GM12864 (cell line): Measurements from ENCODE around the gene KCTD15.

Experiments
- DNase-seq: peaks from one replicate; pipeline ENCODE4 v3.0.0-alpha.2; 2011; ENCODE audit warnings: low read depth
- H3K4me3 ChIP-seq: 2 replicates; pipeline ENCODE4 v1.5.1; 2011; ENCODE audit warnings: mild to moderate bottlenecking, low read depth, low read length, control low read depth
- TF ChIP-seq, protein P1 (sequence below): IDR thresholded peaks from 2 replicates; pipeline ENCODE4 v1.5.1; 2011; ENCODE audit warnings: low read depth, mild to moderate bottlenecking, moderate library complexity, low read length, control low read depth, inconsistent platforms; ENCODE audit errors: missing control alignments

Gene KCTD15

GRCh38 chr19:33771384-33772101, 25.1 kb upstream of the KCTD15 start:
- DNase-seq = peak; percentile 7
- TF ChIP-seq, protein P1, sequence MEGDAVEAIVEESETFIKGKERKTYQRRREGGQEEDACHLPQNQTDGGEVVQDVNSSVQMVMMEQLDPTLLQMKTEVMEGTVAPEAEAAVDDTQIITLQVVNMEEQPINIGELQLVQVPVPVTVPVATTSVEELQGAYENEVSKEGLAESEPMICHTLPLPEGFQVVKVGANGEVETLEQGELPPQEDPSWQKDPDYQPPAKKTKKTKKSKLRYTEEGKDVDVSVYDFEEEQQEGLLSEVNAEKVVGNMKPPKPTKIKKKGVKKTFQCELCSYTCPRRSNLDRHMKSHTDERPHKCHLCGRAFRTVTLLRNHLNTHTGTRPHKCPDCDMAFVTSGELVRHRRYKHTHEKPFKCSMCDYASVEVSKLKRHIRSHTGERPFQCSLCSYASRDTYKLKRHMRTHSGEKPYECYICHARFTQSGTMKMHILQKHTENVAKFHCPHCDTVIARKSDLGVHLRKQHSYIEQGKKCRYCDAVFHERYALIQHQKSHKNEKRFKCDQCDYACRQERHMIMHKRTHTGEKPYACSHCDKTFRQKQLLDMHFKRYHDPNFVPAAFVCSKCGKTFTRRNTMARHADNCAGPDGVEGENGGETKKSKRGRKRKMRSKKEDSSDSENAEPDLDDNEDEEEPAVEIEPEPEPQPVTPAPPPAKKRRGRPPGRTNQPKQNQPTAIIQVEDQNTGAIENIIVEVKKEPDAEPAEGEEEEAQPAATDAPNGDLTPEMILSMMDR = peak; percentile 76

GRCh38 chr19:33772102-33772857, 24.4 kb upstream of the KCTD15 start:
- H3K4me3 ChIP-seq = no peak overlapping the region
- no peak for DNase-seq
- TF ChIP-seq, protein P1 = no peak

More at GRCh38 chr19:33771384-33772101, 25.1 kb upstream of the KCTD15 start:
- no peak overlapping the region for H3K4me3 ChIP-seq

GRCh38 chr19:33772858-33773180, 23.9 kb upstream of the KCTD15 start:
- no peak for DNase-seq
- TF ChIP-seq, protein P1 = no peak
- no peak overlapping the region for H3K4me3 ChIP-seq

DNA sequence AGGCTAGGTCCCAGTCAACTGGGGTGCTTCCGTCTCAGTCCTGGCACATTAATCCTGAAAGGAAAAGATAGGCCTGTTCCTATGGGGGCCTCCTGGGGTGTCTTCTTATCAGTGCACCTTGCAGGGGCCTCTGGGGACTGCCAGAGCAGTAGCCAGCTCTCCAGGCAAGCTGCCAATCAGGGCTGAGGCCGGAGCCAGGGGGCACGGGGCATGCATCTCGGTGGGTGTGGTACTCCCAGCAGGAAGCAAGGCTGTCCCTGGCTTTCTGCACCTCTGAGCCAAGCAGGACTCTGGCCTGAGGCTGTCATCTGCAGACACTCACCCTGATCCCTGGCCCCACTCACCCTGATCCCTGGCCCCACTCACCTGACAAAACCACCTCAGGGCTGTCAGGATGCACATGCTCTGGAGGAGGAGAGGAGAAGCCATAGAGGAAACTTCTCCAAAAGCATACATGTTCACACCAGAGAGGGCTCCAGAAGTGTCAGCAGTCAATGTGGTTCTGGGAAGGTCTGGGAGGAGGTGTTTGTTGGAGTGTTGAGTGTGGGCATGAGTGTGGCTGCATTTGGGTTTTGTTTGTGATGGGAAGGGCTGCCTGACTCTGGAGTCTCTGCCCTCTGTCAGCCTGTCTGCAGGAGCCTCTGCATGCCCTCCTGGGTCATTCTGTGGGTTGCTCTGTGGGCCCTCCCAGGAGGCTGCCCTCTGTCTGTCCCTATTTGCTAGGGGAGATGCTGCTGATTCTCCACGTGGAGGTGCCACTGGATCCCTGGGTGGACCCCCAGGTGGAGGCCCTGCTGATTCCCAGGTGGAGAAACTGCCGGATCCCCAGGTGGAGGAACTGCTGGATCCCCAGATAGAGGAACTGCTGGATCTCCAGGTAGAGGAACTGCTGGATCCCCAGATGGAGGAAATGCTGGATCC, 22.7 kb upstream of the KCTD15 start:
- no peak overlapping the region for H3K4me3 ChIP-seq
- TF ChIP-seq, protein P1 = no peak
- no peak for DNase-seq

GRCh38 chr19:33774751-33775150, 21.9 kb upstream of the KCTD15 start:
- H3K4me3 ChIP-seq = no peak overlapping the region
- no peak for DNase-seq
- TF ChIP-seq, protein P1 = no peak

DNA sequence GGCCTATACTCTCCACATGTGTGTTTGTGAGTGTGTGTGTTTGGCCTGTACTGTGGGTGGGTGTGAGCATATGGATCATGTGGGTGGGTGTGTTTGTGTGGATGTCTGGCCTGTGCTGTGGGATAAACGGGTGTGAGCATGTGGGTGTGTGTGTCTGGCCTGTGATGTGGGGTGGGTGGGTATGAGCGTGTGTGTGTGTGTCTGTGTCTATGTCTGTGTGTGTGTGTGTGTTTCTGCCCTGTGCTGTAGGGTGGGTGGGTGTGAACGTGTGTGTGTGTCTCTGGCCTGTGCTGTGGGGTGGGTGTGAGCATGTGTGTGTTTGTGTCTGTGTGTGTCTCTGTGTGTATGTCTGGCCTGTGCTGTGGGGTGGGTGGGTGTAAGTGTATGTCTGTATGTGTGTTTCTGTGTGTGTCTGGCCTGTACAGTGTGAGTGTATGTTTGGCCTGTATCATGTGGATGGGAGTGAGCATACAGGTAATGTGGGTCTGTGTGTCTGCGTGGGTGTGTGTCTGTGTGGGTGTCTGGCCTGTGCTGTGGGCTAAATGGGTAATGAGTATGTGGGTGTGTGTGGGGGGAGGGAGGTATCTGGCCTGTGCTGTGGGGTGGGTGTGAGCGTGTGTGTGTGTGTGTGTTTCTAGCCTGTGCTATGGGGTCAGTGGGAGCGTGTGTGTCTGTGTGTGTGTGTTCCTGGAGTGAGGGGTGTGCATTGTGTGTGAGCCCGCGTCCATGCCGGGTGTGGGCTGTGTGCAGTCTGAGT, 20.8 kb upstream of the KCTD15 start:
- no peak for DNase-seq
- no peak overlapping the region for H3K4me3 ChIP-seq
- TF ChIP-seq, protein P1 = no peak
